GM19328 (cell line): ENCODE measurements around the gene SH3D19.
"Not testable (repeated sequence)": the region's sequence is repeated elsewhere in the genome, so short reads cannot be mapped to it uniquely, and the experiment has no call there.

Source experiments
- ATAC-seq: cut with Tn5 transposase; IDR thresholded peaks from one replicate; pipeline ENCODE4 v1.9.1; 2021; ENCODE audit warnings: mild to moderate bottlenecking, moderate library complexity; ENCODE audit not compliant: unreplicated experiment

The SH3D19 gene

DNA sequence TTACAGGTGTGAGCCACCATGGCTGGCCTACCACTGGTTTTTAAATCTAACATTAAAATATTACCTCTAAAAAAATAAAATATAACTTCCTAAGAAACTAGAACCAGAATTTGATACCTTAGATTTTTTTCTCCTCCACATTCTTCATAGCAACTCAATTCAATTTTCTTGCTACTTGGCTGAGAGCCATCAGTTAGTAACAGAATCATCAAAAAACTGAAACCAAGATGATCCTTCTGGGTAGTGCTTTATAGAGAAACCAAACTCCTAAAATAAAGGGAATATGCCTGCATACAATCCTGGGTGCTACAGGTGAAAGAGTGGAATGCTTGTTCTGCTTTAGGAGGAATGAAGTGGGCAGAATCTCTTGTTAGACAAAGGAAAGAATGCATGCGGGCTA lies 161.6 kb downstream of the SH3D19 start:
- no peak for ATAC-seq

GRCh38 chr4:151158979-151159378 lies 166.4 kb downstream of the SH3D19 start:
- ATAC-seq, result no peak

- no peak for ATAC-seq
Observed at GRCh38 chr4:151157543-151157942, 167.9 kb downstream of the SH3D19 start.

GRCh38 chr4:151153585-151153984 lies 171.8 kb downstream of the SH3D19 start:
- no peak for ATAC-seq

GRCh38 chr4:151152028-151152427 lies 173.4 kb downstream of the SH3D19 start:
- ATAC-seq, result no peak

DNA sequence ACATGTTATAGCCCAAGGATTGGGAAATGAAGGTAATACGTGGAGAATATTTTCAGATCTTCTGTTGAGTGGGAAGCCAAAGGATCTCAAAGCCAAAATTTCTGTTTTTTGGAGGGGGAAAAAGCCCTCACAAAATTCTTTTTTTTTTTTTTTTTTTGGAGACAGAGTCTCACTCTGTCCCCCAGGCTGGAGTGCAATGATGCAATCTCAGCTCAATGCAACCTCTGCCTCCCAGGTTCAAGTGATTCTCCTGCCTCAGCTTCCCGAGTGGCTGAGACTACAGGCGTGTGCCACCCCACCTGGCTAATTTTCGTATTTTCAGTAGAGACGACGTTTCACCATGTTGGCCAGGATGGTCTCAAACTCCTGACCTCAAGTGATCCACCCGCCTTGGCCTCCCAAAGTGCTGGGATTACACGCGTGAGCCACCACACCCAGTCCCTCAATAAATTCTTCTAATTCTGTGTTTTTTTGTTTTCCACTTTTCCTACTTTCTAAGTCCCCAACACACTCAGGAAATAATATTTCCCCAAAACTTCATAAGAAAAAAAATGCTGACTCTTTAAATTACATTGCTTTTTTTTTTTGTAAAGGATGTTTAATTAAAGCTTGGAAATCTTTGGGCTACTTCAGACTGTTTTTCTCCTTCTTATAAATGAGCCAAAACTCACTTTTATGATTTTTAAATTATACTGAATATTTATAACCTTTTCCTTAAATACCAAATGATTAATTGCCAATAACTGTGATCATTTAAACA lies 174.4 kb downstream of the SH3D19 start:
- no peak for ATAC-seq

- no peak for ATAC-seq
Observed at GRCh38 chr4:151148261-151148660, 177.1 kb downstream of the SH3D19 start.

DNA sequence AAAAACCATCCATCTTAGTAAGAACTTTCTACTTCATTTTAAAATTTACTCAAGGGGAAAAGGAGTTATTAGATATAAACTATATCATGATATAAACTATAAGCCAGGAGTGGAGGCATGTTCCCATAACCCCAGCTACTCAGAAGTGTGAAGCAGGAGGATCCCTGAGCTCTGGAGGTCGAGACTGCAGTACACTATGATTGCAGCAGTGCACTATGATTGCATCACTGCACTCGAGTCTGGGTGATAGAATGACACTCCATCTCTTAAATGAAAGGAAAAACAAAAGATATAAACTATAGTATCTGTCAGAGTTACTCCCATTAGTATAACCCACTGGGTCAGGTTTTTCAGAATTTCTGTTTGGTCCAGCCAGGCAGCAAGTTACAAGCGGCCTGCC lies 178.4 kb downstream of the SH3D19 start:
- ATAC-seq, result no peak

GRCh38 chr4:151144329-151145072 lies 180.9 kb downstream of the SH3D19 start:
- no peak for ATAC-seq

DNA sequence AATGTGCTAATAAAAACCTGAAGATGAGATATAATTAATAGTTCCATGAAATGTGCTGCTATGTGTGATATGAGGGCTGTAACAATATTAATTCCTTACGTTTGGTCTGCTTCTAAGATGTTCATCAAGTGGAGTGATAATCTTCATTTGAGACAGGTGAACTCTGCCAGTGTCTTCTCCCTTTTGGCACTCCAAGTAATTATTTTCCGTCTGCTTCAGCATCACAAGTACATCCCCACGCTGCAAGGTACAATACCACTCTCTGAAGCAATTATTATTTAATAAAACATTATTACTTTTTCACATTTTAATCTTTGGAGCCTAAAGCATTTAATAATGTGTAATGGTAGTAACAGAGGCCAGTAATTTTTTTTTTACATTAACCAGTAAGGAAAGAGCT lies 181.6 kb downstream of the SH3D19 start:
- no peak for ATAC-seq

DNA sequence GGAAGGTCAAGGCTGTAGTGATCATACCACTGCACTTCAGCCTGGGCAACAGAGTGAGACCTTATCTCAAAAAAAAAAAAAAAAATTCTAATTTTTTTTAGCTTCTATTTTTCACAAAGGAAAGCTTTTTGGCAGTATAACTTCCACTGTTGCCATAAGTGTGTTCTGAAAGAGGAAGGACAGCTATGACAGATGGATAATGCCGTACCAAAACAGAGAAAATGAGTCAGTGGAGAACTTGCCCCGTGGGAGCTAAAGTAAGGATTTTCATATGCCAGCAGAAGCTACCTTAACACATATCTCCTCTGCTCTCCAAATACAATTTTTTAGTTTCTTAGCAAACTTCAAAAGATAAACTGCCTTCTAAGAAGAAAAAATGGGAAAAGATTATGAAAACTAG lies 182.2 kb downstream of the SH3D19 start:
- ATAC-seq, result no peak

- ATAC-seq, result no peak
Observed at GRCh38 chr4:151142758-151143157, 182.6 kb downstream of the SH3D19 start.

DNA sequence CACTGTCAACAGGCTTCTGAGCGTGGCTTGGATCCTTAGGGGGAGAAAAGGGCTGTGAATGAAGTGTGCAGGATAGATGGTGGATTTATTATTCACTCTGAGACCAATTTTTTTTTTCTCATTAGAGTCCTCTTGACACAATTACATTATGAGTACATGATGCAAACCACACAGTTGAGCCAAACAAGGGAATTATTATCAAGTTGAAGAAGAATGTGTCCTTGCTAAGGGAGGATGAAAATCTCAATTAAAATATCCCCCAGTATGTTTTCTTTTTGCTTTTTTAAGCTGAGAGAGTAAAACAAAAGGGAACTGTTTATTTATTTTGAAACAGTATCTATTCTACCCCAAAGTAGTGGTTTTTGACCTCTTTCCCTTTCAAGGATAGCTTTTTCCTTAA lies 185.6 kb downstream of the SH3D19 start:
- ATAC-seq, result no peak

DNA sequence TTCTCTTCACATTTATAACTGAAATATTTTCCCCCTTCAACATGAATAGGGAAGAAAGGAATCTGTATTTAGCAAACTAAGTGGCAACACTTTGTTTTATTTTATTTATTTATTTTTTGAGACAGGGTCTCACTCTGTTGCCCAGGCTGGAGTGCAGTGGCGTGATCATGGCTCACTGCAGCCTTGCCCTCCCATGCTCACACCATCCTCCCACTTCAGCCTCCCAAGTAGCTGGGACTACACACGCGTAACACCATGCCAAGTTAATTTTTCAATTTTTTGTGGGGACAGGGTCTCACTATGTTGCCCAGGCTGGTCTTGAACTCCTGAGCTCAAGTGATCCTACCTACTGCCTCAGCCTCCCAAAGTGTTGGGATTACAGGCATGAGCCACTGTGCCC lies 189.4 kb downstream of the SH3D19 start:
- not testable (repeated sequence) for ATAC-seq

- ATAC-seq, result no peak
Observed at GRCh38 chr4:151133311-151133710, 192.1 kb downstream of the SH3D19 start.

- no peak for ATAC-seq
Observed at GRCh38 chr4:151129796-151130195, 195.6 kb downstream of the SH3D19 start.

GRCh38 chr4:151117371-151117962 lies 207.9 kb downstream of the SH3D19 start:
- peak; percentile 91 for ATAC-seq

GRCh38 chr4:151114986-151115385 lies 210.4 kb downstream of the SH3D19 start:
- no peak for ATAC-seq

DNA sequence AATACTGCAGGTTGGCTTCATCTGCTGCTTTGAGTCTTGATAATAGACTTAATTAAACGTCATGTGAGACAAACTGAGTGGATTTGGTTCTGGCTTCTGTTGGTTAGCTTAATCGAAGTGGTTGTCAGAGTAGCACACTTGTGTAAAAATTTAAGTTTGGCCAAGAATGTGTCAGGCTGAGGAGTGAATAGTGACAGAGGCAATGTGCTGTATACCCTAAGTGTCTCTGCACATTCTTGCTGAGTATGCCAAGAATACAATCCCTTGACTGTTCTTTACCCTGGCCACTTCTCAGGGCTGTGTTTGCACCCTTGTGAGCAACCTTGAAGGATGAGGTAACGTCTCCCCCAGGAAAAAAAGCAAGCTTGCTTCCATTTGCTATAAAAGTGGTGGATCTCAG lies 211.1 kb downstream of the SH3D19 start:
- no peak for ATAC-seq

GRCh38 chr4:151110236-151110635 lies 215.2 kb downstream of the SH3D19 start:
- no peak for ATAC-seq

GRCh38 chr4:151107063-151107462 lies 218.3 kb downstream of the SH3D19 start:
- no peak for ATAC-seq

- ATAC-seq, result no peak
Observed at GRCh38 chr4:151105454-151106032, 219.9 kb downstream of the SH3D19 start.
